Vagina (tissue), 2 donors: ENCODE data around the gene TRIM72. TPM values are rescaled to one million over a fixed set of nuclear protein-coding genes. Genes with fewer than 3 reads are reported as not detected.
A peak's percentile ranks its signal among the peaks of the same experiment; 100 is the strongest.
"Not testable (repeated sequence)": the region's sequence is repeated elsewhere in the genome, so short reads cannot be mapped to it uniquely, and the experiment has no call there.

Source experiments
- DNase-seq, 2 donors: peaks; one replicate each; pipeline ENCODE4 v3.0.0-alpha.2; 2017; ENCODE audit errors: extremely low spot score in 2 of 2
- H3K27ac ChIP-seq: fragments of 200-600 bp; sonication (generic); one replicate; pipeline ENCODE4 v1.5.1; 2019
- H3K27me3 ChIP-seq: fragments of 200-600 bp; sonication (generic); one replicate; pipeline ENCODE4 v1.5.1; 2019
- H3K36me3 ChIP-seq, 2 donors: fragments of 200-600 bp; sonication (generic); one replicate each; pipeline ENCODE4 v1.5.1; 2017 to 2019
- H3K4me1 ChIP-seq: fragments of 200-600 bp; sonication (generic); one replicate; pipeline ENCODE4 v1.5.1; 2019
- H3K4me3 ChIP-seq, 2 donors: fragments of 200-600 bp; sonication (generic); 1 replicate in 1 of 2; 2 replicates in 1 of 2; pipeline ENCODE4 v1.5.1; 2016 to 2019
- H3K9me3 ChIP-seq: fragments of 200-600 bp; sonication (generic); one replicate; pipeline ENCODE4 v1.5.1; 2019
- CTCF ChIP-seq, 3 experiments: fragments of 450-650 bp in 2 of 3; fragments of 200-600 bp in 1 of 3; sonication (generic) in 1 of 3; IDR thresholded peaks; one replicate each; pipeline ENCODE4 v1.5.1; 2017 to 2019; ENCODE audit warnings: antibody characterized with exemption in 3 of 3, mild to moderate bottlenecking in 2 of 3, moderate library complexity in 2 of 3
- POLR2A ChIP-seq, 2 donors: fragments of 450-650 bp; IDR thresholded peaks; one replicate each; pipeline ENCODE4 v1.6.1; 2017; ENCODE audit warnings: antibody characterized with exemption in 2 of 2, mild to moderate bottlenecking in 2 of 2, moderate library complexity in 2 of 2
- POLR2AphosphoS5 ChIP-seq, 2 donors: sonication (generic); formaldehyde crosslinking; IDR thresholded peaks; one replicate each; pipeline ENCODE4 v1.9.0; 2017; ENCODE audit warnings: antibody characterized with exemption in 2 of 2, mild to moderate bottlenecking in 2 of 2, low read depth in 1 of 2; ENCODE audit not compliant: insufficient read depth in 1 of 2
- intact Hi-C: fragments of 100-400 bp; cut with DNase I; formaldehyde crosslinking; loops from one replicate; pipeline ENCODE4 v1.15.1; 2023
- total RNA-seq: library from RNA; depleted of rRNA; stranded (reverse); fragments of >200 nt; gene quantifications from one replicate; pipeline ENCODE4 v1.2.3, GENCODE V29; 2016

The TRIM72 gene
- total RNA-seq, 1 donor from 2014 or later = not detected

GRCh38 chr16:31268033-31268365, 54.1 kb downstream of the TRIM72 start:
- Histone ChIP-seq H3K27me3 (no peaks in the 10 kb centered on the region), H3K4me1 (peaks cover 9% of the 10 kb centered on the region), H3K36me3 (no peaks in the 10 kb centered on the region), H3K9me3 (no peaks in the 10 kb centered on the region), H3K27ac (no peak overlapping the region), H3K4me3 (no peak overlapping the region)
- TF ChIP-seq CTCF (IDR thresholded peaks at IDR 0.05) (no peak), POLR2AphosphoS5 (IDR thresholded peaks at IDR 0.05; ENCODE audit: insufficient read depth in 1 of 2, low read depth in 1 of 2) (no peak), POLR2A (IDR thresholded peaks at IDR 0.05) (no peak)
- intact Hi-C loops = no loop called here
- DNase-seq = peak in 1 of 2 donors; percentile 18

GRCh38 chr16:31268891-31269290, 55.0 kb downstream of the TRIM72 start:
- DNase-seq = peak in 1 of 2 donors; percentile 52
- H3K4me3 ChIP-seq = no peak overlapping the region
- H3K36me3 ChIP-seq = no peaks in the 10 kb centered on the region
- no peak overlapping the region for H3K27ac ChIP-seq
- TF ChIP-seq CTCF (IDR thresholded peaks at IDR 0.05) (no peak), POLR2AphosphoS5 (IDR thresholded peaks at IDR 0.05; ENCODE audit: insufficient read depth in 1 of 2, low read depth in 1 of 2) (no peak), POLR2A (IDR thresholded peaks at IDR 0.05) (no peak)
- H3K27me3 ChIP-seq = no peaks in the 10 kb centered on the region
- no peaks in the 10 kb centered on the region for H3K9me3 ChIP-seq
- intact Hi-C loops = no loop called here
- peaks cover 9% of the 10 kb centered on the region for H3K4me1 ChIP-seq

- H3K27ac ChIP-seq = no peak overlapping the region
- no peaks in the 10 kb centered on the region for H3K9me3 ChIP-seq
- no peaks in the 10 kb centered on the region for H3K27me3 ChIP-seq
- H3K4me1 ChIP-seq = peaks cover 9% of the 10 kb centered on the region
- intact Hi-C loops = no loop called here
- peak in 1 of 2 donors; percentile 44 for DNase-seq
- no peak overlapping the region for H3K4me3 ChIP-seq
- TF ChIP-seq CTCF (IDR thresholded peaks at IDR 0.05) (no peak), POLR2AphosphoS5 (IDR thresholded peaks at IDR 0.05; ENCODE audit: insufficient read depth in 1 of 2, low read depth in 1 of 2) (no peak), POLR2A (IDR thresholded peaks at IDR 0.05) (no peak)
- H3K36me3 ChIP-seq = no peaks in the 10 kb centered on the region
Observed at GRCh38 chr16:31269541-31269940, 55.6 kb downstream of the TRIM72 start.

- intact Hi-C loops, H3K9me3 ChIP-seq, H3K4me3 ChIP-seq, DNase-seq, H3K27ac ChIP-seq, H3K27me3 ChIP-seq, H3K4me1 ChIP-seq, H3K36me3 ChIP-seq: not testable (repeated sequence)
Observed at GRCh38 chr16:31269973-31270372, 56.1 kb downstream of the TRIM72 start.

GRCh38 chr16:31270795-31271194, 56.9 kb downstream of the TRIM72 start:
- no peaks in the 10 kb centered on the region for H3K36me3 ChIP-seq
- intact Hi-C loops = no loop called here
- no peak overlapping the region for H3K27ac ChIP-seq
- no peaks in the 10 kb centered on the region for H3K4me1 ChIP-seq
- H3K4me3 ChIP-seq = no peak overlapping the region
- peak; percentile 25 to 60 for DNase-seq
- TF ChIP-seq CTCF (IDR thresholded peaks at IDR 0.05) (no peak), POLR2AphosphoS5 (IDR thresholded peaks at IDR 0.05; ENCODE audit: insufficient read depth in 1 of 2, low read depth in 1 of 2) (no peak), POLR2A (IDR thresholded peaks at IDR 0.05) (no peak)
- H3K27me3 ChIP-seq = no peaks in the 10 kb centered on the region
- no peaks in the 10 kb centered on the region for H3K9me3 ChIP-seq
